ENCODE measurements around the gene SCO2.
A peak's percentile ranks its signal among the peaks of the same experiment; 100 is the strongest.

SCO2 gene

GRCh38 chr22:50504369-50505211 is 20.8 kb downstream of the SCO2 start:
- H3K4me3 ChIP-seq (ENCODE audit: low read depth, low read length), result no peak overlapping the region
- no peak overlapping the region for H3K27ac ChIP-seq (ENCODE audit: extremely low read depth, low read depth, low read length)
- TF ChIP-seq ZFHX2 (tag by site-specific recombination; conservative IDR thresholded peaks at IDR 0.05), result peak; percentile 51
- TF ChIP-seq ZNF692 (tag by site-specific recombination; IDR thresholded peaks at IDR 0.05), result peak; percentile 35; the same call in 1 of the 2 replicates
- TF ChIP-seq ZNF837 (tag by site-specific recombination; IDR thresholded peaks at IDR 0.05), result no peak
- no peak for TF ChIP-seq ZNF404 (tag by site-specific recombination; IDR thresholded peaks at IDR 0.05)
- TF ChIP-seq EGR2 (tag by site-specific recombination; IDR thresholded peaks at IDR 0.05; ENCODE audit: low read depth), result peak; percentile 45; the same call in 1 of the 2 replicates
- TF ChIP-seq KLF1 (tag by site-specific recombination; IDR thresholded peaks at IDR 0.05), result peak; percentile 79
- 0 out of 2 replicates have a peak, but pooled peaks have one; percentile 6 for TF ChIP-seq ZBTB8A (tag by site-specific recombination; IDR thresholded peaks at IDR 0.05)
- TF ChIP-seq ZFP69B (tag by site-specific recombination; IDR thresholded peaks at IDR 0.05), result peak; percentile 44; the same call in 1 of the 2 replicates

GRCh38 chr22:50503475-50504145 is 21.8 kb downstream of the SCO2 start:
- Histone ChIP-seq H3K4me3 (ENCODE audit: low read depth, low read length) (no peak overlapping the region), H3K27ac (ENCODE audit: extremely low read depth, low read depth, low read length) (no peak overlapping the region), H3K36me3 (ENCODE audit: control insufficient read depth in 2 of 2, insufficient read depth in 1 of 2, low read length in 2 of 2) (peaks cover 0 to 37% of the 10 kb centered on the region in 2 experiments; a peak in 1 of 3 replicates), H3K9me3 (ENCODE audit: control insufficient read depth, insufficient read depth, low read depth, low read length) (no peaks in the 10 kb centered on the region), H3K4me1 (ENCODE audit: control insufficient read depth, insufficient read depth, low read length) (peaks cover 3% of the 10 kb centered on the region)
- TF ChIP-seq, protein P1, sequence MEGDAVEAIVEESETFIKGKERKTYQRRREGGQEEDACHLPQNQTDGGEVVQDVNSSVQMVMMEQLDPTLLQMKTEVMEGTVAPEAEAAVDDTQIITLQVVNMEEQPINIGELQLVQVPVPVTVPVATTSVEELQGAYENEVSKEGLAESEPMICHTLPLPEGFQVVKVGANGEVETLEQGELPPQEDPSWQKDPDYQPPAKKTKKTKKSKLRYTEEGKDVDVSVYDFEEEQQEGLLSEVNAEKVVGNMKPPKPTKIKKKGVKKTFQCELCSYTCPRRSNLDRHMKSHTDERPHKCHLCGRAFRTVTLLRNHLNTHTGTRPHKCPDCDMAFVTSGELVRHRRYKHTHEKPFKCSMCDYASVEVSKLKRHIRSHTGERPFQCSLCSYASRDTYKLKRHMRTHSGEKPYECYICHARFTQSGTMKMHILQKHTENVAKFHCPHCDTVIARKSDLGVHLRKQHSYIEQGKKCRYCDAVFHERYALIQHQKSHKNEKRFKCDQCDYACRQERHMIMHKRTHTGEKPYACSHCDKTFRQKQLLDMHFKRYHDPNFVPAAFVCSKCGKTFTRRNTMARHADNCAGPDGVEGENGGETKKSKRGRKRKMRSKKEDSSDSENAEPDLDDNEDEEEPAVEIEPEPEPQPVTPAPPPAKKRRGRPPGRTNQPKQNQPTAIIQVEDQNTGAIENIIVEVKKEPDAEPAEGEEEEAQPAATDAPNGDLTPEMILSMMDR (tag by site-specific recombination; IDR thresholded peaks at IDR 0.05), result 0 out of 2 replicates have a peak, but pooled peaks have one; percentile 24
- TF ChIP-seq ZSCAN16 (tag by site-specific recombination; IDR thresholded peaks at IDR 0.05), result no peak
- ChIA-PET POLR2A (interaction anchor here (3.3 kb wide), 1 partner anchor 22 kb away, joined by 12 read pairs; the partner anchor contains the start of gene SCO2), CTCF (no interaction called here)

More at GRCh38 chr22:50504369-50505211, 20.8 kb downstream of the SCO2 start:
- H3K9me3 ChIP-seq (ENCODE audit: control insufficient read depth, insufficient read depth, low read depth, low read length), result no peaks in the 10 kb centered on the region
- ChIA-PET CTCF (no interaction called here), POLR2A (no interaction called here)
- H3K36me3 ChIP-seq (ENCODE audit: control insufficient read depth in 2 of 2, insufficient read depth in 1 of 2, low read length in 2 of 2), result peaks cover 0 to 37% of the 10 kb centered on the region in 2 experiments; a peak in 1 of 3 replicates
- peaks cover 8% of the 10 kb centered on the region for H3K4me1 ChIP-seq (ENCODE audit: control insufficient read depth, insufficient read depth, low read length)

DNA sequence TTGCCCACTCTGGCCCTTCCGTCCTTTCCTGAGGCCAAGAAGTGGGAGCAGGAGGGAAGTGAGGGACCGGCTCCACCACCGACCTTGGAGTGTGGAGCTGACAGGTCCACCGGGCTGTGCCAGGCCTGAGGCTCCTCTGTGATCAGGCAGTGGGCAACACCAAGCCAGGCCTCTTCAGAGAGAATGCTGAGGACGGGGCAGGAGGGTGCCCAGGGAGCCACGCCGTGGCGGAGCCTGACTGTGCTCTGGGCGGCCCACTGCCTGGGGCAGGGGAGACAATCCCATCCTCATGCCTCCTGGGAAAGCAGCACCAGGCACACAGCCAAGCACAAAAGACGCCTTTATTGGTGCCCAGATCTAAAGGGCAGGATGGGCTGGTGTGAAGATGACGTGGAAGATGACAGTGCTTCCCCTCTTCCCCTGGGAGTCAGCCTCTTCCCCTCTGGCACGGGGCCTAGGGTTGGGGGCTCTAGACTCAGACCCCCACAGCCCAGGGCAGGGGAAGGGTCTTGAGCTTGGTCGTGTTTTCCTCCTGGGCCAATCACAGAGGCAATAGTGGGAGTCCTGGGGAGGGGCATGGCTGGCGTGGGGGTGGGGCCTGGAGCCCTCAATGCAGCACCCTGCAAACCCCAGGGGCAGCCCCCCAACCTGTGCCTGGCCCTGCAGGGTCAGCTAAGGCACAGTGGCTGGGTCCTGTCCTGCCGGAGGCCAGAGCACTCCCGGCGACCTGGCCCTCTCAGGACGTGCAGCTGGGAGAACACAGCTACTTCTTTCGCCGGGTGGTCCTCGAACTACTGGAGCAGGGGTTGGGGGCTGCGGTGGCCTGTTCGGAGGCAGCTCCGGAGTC is 22.5 kb downstream of the SCO2 start:
- no peak overlapping the region for H3K4me3 ChIP-seq (ENCODE audit: low read depth, low read length)
- H3K36me3 ChIP-seq (ENCODE audit: control insufficient read depth in 2 of 2, insufficient read depth in 1 of 2, low read length in 2 of 2), result peaks cover 0 to 37% of the 10 kb centered on the region in 2 experiments; a peak in 1 of 3 replicates
- no peak overlapping the region for H3K27ac ChIP-seq (ENCODE audit: extremely low read depth, low read depth, low read length)
- TF ChIP-seq ZBTB48 (tag by site-specific recombination; IDR thresholded peaks at IDR 0.05), result no peak
- no peak for TF ChIP-seq ZNF645 (tag by site-specific recombination; IDR thresholded peaks at IDR 0.05)
- ChIA-PET CTCF (interaction anchor here (0.6 to 1.1 kb wide), 2 partner anchors 23 to 64 kb away, joined by 3 to 5 read pairs; partner anchors contain the start of gene SCO2), POLR2A (interaction anchor here (0.8 to 3.3 kb wide), 2 partner anchors 20 to 23 kb away, joined by 3 to 12 read pairs; partner anchors contain the start of gene SCO2)
- H3K4me1 ChIP-seq (ENCODE audit: control insufficient read depth, insufficient read depth, low read length), result peaks cover 3% of the 10 kb centered on the region
- H3K9me3 ChIP-seq (ENCODE audit: control insufficient read depth, insufficient read depth, low read depth, low read length), result no peaks in the 10 kb centered on the region
